ENCODE measurements around the gene AMBRA1. TPM values are rescaled to one million over a fixed set of nuclear protein-coding genes. Genes with fewer than 3 reads are reported as not detected.
A peak's percentile ranks its signal among the peaks of the same experiment; 100 is the strongest.

The AMBRA1 gene
- total and polyA plus RNA-seq, 2 of the 8 experiments (the other 6 are each of a cell fraction or from before 2014, with no cell fraction given): 14.2 to 37.4 TPM

DNA sequence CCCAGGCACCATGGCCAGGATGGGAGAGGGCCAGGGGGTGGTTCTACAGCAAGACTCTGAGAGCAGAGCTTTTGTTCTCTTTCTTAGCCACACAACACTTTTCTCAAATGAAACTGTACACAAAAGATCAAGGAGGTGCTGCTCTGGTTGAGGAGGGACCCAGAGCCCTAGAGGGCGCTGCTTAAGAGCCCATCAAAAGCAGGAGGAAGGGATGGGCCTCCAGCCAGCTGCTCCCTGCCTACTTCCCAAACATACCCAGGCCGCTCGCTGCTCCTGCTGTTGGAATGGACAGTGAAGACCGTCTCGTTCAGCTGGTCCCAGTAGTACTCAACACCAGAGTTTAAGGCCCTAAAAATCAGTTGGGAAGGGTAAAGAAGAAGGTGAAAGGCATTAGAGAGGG is 183.8 kb downstream of the AMBRA1 start:
- H4K5ac ChIP-seq (ENCODE audit: insufficient read length, low read depth, low read length): no peak overlapping the region
- H3K9me3 ChIP-seq (ENCODE audit: insufficient read depth in 2 of 2, low read depth in 1 of 2, low read length in 1 of 2): no peaks in the 10 kb centered on the region
- no peak overlapping the region for H3K23ac ChIP-seq (ENCODE audit: insufficient read length)
- H2AK5ac ChIP-seq (ENCODE audit: low read depth, low read length): no peak overlapping the region
- POLR2A ChIA-PET (ENCODE audit: partially characterized antibody): interaction anchor here (1.1 to 1.3 kb wide), 2 partner anchors 18 to 41 kb away, joined by 3 to 4 read pairs; partner anchors contain the start of gene CHRM4
- H2BK5ac ChIP-seq (ENCODE audit: low read depth, low read length): no peak overlapping the region
- H3K18ac ChIP-seq (ENCODE audit: extremely low read depth, low read length): no peak overlapping the region
- no peaks in the 10 kb centered on the region for H3K27me3 ChIP-seq (replicated peaks in 1 of 4; ENCODE audit: control insufficient read depth in 3 of 4, extremely low read depth in 1 of 4, insufficient read depth in 3 of 4, low read length in 3 of 4)
- no peaks in the 10 kb centered on the region for H3K79me1 ChIP-seq (ENCODE audit: low read depth, low read length)
- H2BK120ac ChIP-seq (replicated peaks; ENCODE audit: low read depth, low read length): no peak overlapping the region
- H3K4me1 ChIP-seq (replicated peaks in 1 of 4; ENCODE audit: control insufficient read depth in 3 of 4, insufficient read depth in 4 of 4, low read length in 3 of 4): peaks cover 0 to 2% (median 0%) of the 10 kb centered on the region in 4 experiments; a peak in 1 of 7 replicates
- H3K4me2 ChIP-seq (ENCODE audit: insufficient read depth in 1 of 2, low read depth in 2 of 2, low read length in 2 of 2): no peak overlapping the region
- no peak overlapping the region for H2AFZ ChIP-seq (ENCODE audit: low read length)
- H3K36me3 ChIP-seq (ENCODE audit: control insufficient read depth in 2 of 4, insufficient read depth in 4 of 4, low read length in 3 of 4): peaks cover 2 to 17% (median 10%) of the 10 kb centered on the region in 4 experiments; a peak in 5 of 8 replicates
- TF ChIP-seq RAD21 (IDR thresholded peaks at IDR 0.05 in 1 of 2, conservative IDR thresholded peaks at IDR 0.05 in 1 of 2; ENCODE audit: low read depth in 2 of 2, low read length in 2 of 2) (peak; percentile 72 to 76), SIN3A (conservative IDR thresholded peaks at IDR 0.05 in 1 of 2, IDR thresholded peaks at IDR 0.05 in 1 of 2; ENCODE audit: low read depth in 1 of 2, low read length in 2 of 2) (0 out of 4 replicates have a peak, but pooled peaks of 1 of the 2 experiments have one; percentile 34), EP300 (IDR thresholded peaks at IDR 0.05; ENCODE audit: borderline replicate concordance in 1 of 2, low read depth in 2 of 2, low read length in 2 of 2) (no peak)
- TF ChIP-seq, protein P1, sequence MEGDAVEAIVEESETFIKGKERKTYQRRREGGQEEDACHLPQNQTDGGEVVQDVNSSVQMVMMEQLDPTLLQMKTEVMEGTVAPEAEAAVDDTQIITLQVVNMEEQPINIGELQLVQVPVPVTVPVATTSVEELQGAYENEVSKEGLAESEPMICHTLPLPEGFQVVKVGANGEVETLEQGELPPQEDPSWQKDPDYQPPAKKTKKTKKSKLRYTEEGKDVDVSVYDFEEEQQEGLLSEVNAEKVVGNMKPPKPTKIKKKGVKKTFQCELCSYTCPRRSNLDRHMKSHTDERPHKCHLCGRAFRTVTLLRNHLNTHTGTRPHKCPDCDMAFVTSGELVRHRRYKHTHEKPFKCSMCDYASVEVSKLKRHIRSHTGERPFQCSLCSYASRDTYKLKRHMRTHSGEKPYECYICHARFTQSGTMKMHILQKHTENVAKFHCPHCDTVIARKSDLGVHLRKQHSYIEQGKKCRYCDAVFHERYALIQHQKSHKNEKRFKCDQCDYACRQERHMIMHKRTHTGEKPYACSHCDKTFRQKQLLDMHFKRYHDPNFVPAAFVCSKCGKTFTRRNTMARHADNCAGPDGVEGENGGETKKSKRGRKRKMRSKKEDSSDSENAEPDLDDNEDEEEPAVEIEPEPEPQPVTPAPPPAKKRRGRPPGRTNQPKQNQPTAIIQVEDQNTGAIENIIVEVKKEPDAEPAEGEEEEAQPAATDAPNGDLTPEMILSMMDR (IDR thresholded peaks at IDR 0.05; ENCODE audit: control extremely low read depth in 1 of 3, insufficient read depth in 1 of 3, low read depth in 1 of 3, low read length in 3 of 3): peak; percentile 62 to 81 (median 72)
- no peak overlapping the region for H4K91ac ChIP-seq (replicated peaks; ENCODE audit: insufficient read length, low read length)
- DNase-seq (ENCODE audit: low read depth in 1 of 2, low spot score in 2 of 2) (peak in 1 of 2 experiments; percentile 55), FAIRE-seq (peak; percentile 75)
- no peak overlapping the region for H3K56ac ChIP-seq (replicated peaks; ENCODE audit: insufficient read length, low read depth, low read length)
- H3K23me2 ChIP-seq (ENCODE audit: low read depth, low read length): no peaks in the 10 kb centered on the region
- no peaks in the 10 kb centered on the region for H4K20me1 ChIP-seq (replicated peaks in 1 of 2; ENCODE audit: control insufficient read depth in 1 of 2, insufficient read depth in 2 of 2, low read length in 2 of 2)
- 72% methylated on average over 5 of the region's 5 CpGs; no CpG with 5 or more reads in 1 of the 2 experiments for WGBS, 2 experiments (ENCODE audit: extremely low coverage in 1 of 2, insufficient coverage in 1 of 2, insufficient read length in 1 of 2, insufficient replicate concordance in 2 of 2, low coverage in 1 of 2, low lambda C conversion rate in 2 of 2, missing lambda C conversion rate in 1 of 2)
- no peak overlapping the region for H3K4me3 ChIP-seq (ENCODE audit: extremely low read depth in 1 of 4, insufficient read depth in 2 of 4, low read depth in 3 of 4, low read length in 4 of 4)
- no peak overlapping the region for H3K14ac ChIP-seq (ENCODE audit: insufficient read length)
- 0 out of 2 replicates have a peak overlapping the region, but pooled peaks have one; percentile 15 for H4K8ac ChIP-seq (ENCODE audit: extremely low read depth, insufficient read depth, low read length)
- no peaks in the 10 kb centered on the region for H3K79me2 ChIP-seq (ENCODE audit: control insufficient read depth in 1 of 2, insufficient read depth in 2 of 2, low read length in 2 of 2)
- CTCF ChIA-PET (ENCODE audit: partially characterized antibody): interaction anchor here (0.6 to 11.6 kb wide), 41 partner anchors 9 to 262 kb away, joined by 3 to 124 read pairs (median 4); partner anchors contain the start of gene CHRM4
- H2BK12ac ChIP-seq (ENCODE audit: low read depth, low read length): no peak overlapping the region
- H3K27ac ChIP-seq (ENCODE audit: low read depth, low read length): no peak overlapping the region
- H2BK20ac ChIP-seq (ENCODE audit: low read length): no peak overlapping the region
- H2BK15ac ChIP-seq (ENCODE audit: low read length): no peak overlapping the region
- H3K4ac ChIP-seq (replicated peaks; ENCODE audit: insufficient read length, low read depth, low read length): no peak overlapping the region
- no peak overlapping the region for H3K9ac ChIP-seq (replicated peaks in 1 of 4; ENCODE audit: extremely low read depth in 1 of 4, low read depth in 3 of 4, low read length in 3 of 4)

Data from H1 (cell line).